Osteoblast (primary cell): ENCODE data around the gene SEC63. TPM values are rescaled to one million over a fixed set of nuclear protein-coding genes. Genes with fewer than 3 reads are reported as not detected.

Experiments
- DNase-seq: peaks from one replicate; pipeline ENCODE4 v3.0.0; 2011; ENCODE audit warnings: low spot score, mixed read lengths; ENCODE audit not compliant: insufficient read length; ENCODE audit errors: missing footprints
- H2AFZ ChIP-seq: 2 replicates; pipeline ENCODE4 v1.6.0; 2011; ENCODE audit warnings: mild to moderate bottlenecking, low read length
- H3K27ac ChIP-seq: 2 replicates; pipeline ENCODE4 v1.5.1; 2011; ENCODE audit warnings: mild to moderate bottlenecking, low read depth, low read length, moderate library complexity
- H3K27me3 ChIP-seq: 2 replicates; pipeline ENCODE4 v1.6.0; 2012; ENCODE audit warnings: mild to moderate bottlenecking, control low read depth, inconsistent platforms, low read length, moderate library complexity; ENCODE audit not compliant: insufficient read depth
- H3K36me3 ChIP-seq: 2 replicates; pipeline ENCODE4 v1.5.1; 2011; ENCODE audit warnings: mild to moderate bottlenecking, low read length, control low read depth, moderate library complexity; ENCODE audit not compliant: insufficient read depth
- H3K4me1 ChIP-seq: 2 replicates; pipeline ENCODE4 v1.5.1; 2011; ENCODE audit warnings: mild to moderate bottlenecking, low read length, control low read depth, moderate library complexity; ENCODE audit not compliant: insufficient read depth
- H3K4me2 ChIP-seq: 2 replicates; pipeline ENCODE4 v1.6.0; 2011; ENCODE audit warnings: mild to moderate bottlenecking, low read length; ENCODE audit not compliant: insufficient read depth
- H3K4me3 ChIP-seq: fragments of 200-600 bp; sonication (generic); 3 replicates; pipeline ENCODE4 v1.5.1; 2012; ENCODE audit warnings: mild to moderate bottlenecking, low read length, inconsistent platforms; ENCODE audit not compliant: insufficient read depth
- H3K79me2 ChIP-seq: 2 replicates; pipeline ENCODE4 v1.6.0; 2012; ENCODE audit warnings: mild to moderate bottlenecking, low read length, control low read depth, inconsistent platforms; ENCODE audit not compliant: insufficient read depth
- H3K9me3 ChIP-seq: 2 replicates; pipeline ENCODE4 v1.5.1; 2011; ENCODE audit warnings: low read depth, low read length, control low read depth
- H4K20me1 ChIP-seq: 2 replicates; pipeline ENCODE4 v1.6.0; 2012; ENCODE audit warnings: mild to moderate bottlenecking, low read length, control low read depth; ENCODE audit not compliant: insufficient read depth
- total RNA-seq: library from RNA; depleted of rRNA; stranded (reverse); fragments of >200 nt; gene quantifications from 2 replicates; pipeline ENCODE4 v1.2.3, GENCODE V29; 2012
- TF ChIP-seq, protein P1 (sequence below): IDR thresholded peaks from 2 replicates; pipeline ENCODE4 v1.5.1; 2011; ENCODE audit warnings: mild to moderate bottlenecking, low read depth, low read length, moderate library complexity; ENCODE audit errors: extremely low read depth

SEC63 gene
- total RNA-seq, 1 donor, result 35.8 TPM

DNA sequence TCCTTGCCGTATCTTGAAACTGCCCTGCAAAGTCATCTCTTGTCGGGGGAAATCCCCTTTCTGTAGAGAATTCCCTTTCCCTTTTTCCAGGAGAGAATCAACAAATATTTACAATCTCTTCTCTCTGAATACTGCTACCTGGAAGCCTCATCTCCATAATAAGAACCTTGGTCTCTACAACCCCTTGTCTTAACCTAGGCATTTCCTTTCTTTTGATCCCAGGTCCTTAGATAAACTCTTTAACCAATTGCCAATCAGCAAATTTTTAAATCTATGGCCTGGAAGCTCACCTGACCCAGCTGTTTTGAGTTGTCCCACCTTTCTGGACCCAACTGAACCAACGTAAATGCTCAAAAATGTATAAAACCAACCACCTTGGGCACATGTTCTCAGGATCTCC lies 30.6 kb upstream of the SEC63 start:
- no peaks in the 10 kb centered on the region for H3K36me3 ChIP-seq
- TF ChIP-seq, protein P1, sequence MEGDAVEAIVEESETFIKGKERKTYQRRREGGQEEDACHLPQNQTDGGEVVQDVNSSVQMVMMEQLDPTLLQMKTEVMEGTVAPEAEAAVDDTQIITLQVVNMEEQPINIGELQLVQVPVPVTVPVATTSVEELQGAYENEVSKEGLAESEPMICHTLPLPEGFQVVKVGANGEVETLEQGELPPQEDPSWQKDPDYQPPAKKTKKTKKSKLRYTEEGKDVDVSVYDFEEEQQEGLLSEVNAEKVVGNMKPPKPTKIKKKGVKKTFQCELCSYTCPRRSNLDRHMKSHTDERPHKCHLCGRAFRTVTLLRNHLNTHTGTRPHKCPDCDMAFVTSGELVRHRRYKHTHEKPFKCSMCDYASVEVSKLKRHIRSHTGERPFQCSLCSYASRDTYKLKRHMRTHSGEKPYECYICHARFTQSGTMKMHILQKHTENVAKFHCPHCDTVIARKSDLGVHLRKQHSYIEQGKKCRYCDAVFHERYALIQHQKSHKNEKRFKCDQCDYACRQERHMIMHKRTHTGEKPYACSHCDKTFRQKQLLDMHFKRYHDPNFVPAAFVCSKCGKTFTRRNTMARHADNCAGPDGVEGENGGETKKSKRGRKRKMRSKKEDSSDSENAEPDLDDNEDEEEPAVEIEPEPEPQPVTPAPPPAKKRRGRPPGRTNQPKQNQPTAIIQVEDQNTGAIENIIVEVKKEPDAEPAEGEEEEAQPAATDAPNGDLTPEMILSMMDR, result no peak
- H3K27me3 ChIP-seq, result no peaks in the 10 kb centered on the region
- H3K4me2 ChIP-seq, result no peak overlapping the region
- no peaks in the 10 kb centered on the region for H4K20me1 ChIP-seq
- H3K4me3 ChIP-seq, result no peak overlapping the region
- no peak overlapping the region for H2AFZ ChIP-seq
- no peaks in the 10 kb centered on the region for H3K9me3 ChIP-seq
- H3K79me2 ChIP-seq, result no peaks in the 10 kb centered on the region
- H3K27ac ChIP-seq, result no peak overlapping the region
- H3K4me1 ChIP-seq, result no peaks in the 10 kb centered on the region
- DNase-seq, result no peak

DNA sequence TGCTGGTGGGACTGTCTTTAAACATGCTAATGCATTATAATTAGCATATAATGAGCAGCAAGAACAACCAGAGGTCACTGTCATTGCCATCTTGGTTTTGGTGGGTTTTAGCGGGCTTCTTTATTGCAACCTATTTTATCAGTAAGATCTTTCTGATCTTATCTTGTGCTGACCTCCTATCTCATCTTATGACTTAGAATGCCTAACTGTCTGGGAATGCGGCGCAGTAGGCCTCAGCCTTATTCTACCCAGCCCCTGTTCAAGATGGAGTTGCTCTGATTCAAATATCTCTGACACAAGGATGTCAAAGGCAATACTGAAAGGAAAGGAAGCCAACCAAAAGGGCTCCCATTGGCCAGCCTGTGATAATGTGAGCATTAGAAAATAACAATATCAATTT lies 29.8 kb upstream of the SEC63 start:
- Histone ChIP-seq H3K27me3 (no peaks in the 10 kb centered on the region), H3K36me3 (no peaks in the 10 kb centered on the region), H3K9me3 (no peaks in the 10 kb centered on the region), H3K4me2 (no peak overlapping the region), H3K4me3 (no peak overlapping the region), H3K79me2 (no peaks in the 10 kb centered on the region), H3K27ac (no peak overlapping the region), H4K20me1 (no peaks in the 10 kb centered on the region), H3K4me1 (no peaks in the 10 kb centered on the region), H2AFZ (no peak overlapping the region)
- DNase-seq, result no peak
- TF ChIP-seq, protein P1, result no peak

DNA sequence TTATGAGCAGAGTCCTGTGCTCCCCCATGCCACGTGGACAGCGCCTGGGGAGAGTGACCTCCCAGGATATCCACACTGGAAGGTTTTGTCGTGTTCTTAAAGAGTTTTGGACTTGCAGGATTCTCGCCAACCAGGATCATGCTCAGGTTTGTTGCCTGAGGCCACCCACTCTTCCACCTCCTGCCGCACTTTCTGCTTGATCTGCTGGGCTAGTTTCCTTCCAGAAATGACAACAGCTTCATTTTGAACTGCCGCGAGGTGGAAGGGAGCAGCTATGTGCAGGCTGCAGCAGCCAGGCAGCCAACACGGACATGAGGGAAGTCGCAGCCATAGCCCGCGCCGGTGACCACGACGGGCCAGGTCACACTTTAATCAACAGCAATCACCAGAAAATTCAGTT lies 27.7 kb upstream of the SEC63 start:
- no peak overlapping the region for H3K4me2 ChIP-seq
- H2AFZ ChIP-seq, result no peak overlapping the region
- no peaks in the 10 kb centered on the region for H3K36me3 ChIP-seq
- H3K27ac ChIP-seq, result no peak overlapping the region
- no peaks in the 10 kb centered on the region for H3K9me3 ChIP-seq
- no peaks in the 10 kb centered on the region for H4K20me1 ChIP-seq
- H3K4me1 ChIP-seq, result no peaks in the 10 kb centered on the region
- no peaks in the 10 kb centered on the region for H3K79me2 ChIP-seq
- TF ChIP-seq, protein P1, result no peak
- no peak for DNase-seq
- H3K4me3 ChIP-seq, result no peak overlapping the region
- peaks cover 5% of the 10 kb centered on the region for H3K27me3 ChIP-seq

DNA sequence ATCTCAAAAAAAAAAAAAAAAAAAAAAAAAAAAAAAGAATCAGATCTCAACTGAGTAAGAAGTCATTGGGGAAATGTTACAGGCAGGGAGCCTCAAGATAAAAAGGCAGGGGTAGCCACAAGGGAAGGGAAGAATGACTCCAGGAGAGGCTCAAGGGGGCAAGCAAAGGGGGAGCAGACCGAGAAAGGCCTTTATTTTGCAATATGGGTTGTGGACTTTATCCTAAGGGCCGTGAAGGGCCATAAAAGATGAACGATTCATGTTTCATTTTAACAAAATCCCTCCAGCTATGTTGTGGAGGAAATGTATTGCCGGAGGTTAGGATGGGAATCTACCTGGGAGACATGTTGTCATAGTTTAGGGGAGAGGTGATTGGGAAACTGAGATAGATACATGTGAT lies 25.8 kb upstream of the SEC63 start:
- H2AFZ ChIP-seq, result no peak overlapping the region
- TF ChIP-seq, protein P1, result no peak
- H3K9me3 ChIP-seq, result no peaks in the 10 kb centered on the region
- H3K4me1 ChIP-seq, result no peaks in the 10 kb centered on the region
- H3K27ac ChIP-seq, result no peak overlapping the region
- H3K4me2 ChIP-seq, result no peak overlapping the region
- peaks cover 5% of the 10 kb centered on the region for H3K27me3 ChIP-seq
- no peak overlapping the region for H3K4me3 ChIP-seq
- DNase-seq, result peak; percentile 59
- no peaks in the 10 kb centered on the region for H3K79me2 ChIP-seq
- no peaks in the 10 kb centered on the region for H4K20me1 ChIP-seq
- H3K36me3 ChIP-seq, result no peaks in the 10 kb centered on the region
